ENCODE measurements around the gene NRG4.
"Not testable (repeated sequence)": the region's sequence is repeated elsewhere in the genome, so short reads cannot be mapped to it uniquely, and the experiment has no call there.

Gene NRG4

DNA sequence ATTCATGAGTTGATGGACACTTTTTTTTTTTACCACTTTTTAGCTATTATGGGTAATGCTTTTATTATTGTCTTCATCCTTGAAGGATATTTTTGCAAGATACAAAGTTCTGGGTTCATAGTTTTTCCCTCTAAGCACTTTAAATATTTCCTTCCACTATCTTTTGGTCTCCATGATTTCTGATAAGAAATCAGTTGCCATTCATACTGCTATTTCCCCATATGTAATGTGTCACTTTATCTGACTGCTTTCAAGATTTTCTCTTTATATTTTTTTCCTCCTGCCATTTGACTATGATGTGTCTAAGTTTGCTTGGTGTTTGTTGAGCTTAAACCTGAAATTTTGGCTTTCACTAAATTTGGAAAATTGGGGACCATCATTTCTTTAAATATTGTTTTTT is 19.3 kb downstream of the NRG4 start:
- no peak for DNase-seq (ENCODE audit: low spot score)

GRCh38 chr15:75989875-75990274 is 22.3 kb downstream of the NRG4 start:
- no peak for DNase-seq (ENCODE audit: low spot score)

GRCh38 chr15:75989045-75989444 is 23.2 kb downstream of the NRG4 start:
- DNase-seq (ENCODE audit: low spot score), result no peak

DNA sequence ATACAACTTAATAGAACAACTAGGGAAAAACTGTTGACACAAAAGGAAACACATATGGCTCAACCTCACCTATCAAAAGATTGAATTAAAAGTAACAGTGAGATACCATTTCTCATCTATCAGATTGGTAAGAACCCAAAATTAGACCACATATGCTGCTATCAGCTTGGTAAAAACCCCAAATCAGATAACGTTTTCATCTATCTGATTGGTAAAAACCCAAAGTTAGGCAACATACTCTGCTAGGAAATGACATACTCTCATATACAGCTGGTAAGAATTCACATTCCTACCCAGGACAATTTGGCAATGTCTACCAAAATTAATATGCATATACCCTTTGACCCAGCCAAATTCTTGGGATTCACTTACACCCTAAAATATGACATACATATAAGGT is 26.3 kb downstream of the NRG4 start:
- no peak for DNase-seq (ENCODE audit: low spot score)

GRCh38 chr15:75984706-75985105 is 27.5 kb downstream of the NRG4 start:
- DNase-seq (ENCODE audit: low spot score), result not testable (repeated sequence)

- DNase-seq (ENCODE audit: low spot score), result no peak
These were observed 29.8 kb downstream of the NRG4 start for GRCh38 chr15:75982468-75982867.

DNA sequence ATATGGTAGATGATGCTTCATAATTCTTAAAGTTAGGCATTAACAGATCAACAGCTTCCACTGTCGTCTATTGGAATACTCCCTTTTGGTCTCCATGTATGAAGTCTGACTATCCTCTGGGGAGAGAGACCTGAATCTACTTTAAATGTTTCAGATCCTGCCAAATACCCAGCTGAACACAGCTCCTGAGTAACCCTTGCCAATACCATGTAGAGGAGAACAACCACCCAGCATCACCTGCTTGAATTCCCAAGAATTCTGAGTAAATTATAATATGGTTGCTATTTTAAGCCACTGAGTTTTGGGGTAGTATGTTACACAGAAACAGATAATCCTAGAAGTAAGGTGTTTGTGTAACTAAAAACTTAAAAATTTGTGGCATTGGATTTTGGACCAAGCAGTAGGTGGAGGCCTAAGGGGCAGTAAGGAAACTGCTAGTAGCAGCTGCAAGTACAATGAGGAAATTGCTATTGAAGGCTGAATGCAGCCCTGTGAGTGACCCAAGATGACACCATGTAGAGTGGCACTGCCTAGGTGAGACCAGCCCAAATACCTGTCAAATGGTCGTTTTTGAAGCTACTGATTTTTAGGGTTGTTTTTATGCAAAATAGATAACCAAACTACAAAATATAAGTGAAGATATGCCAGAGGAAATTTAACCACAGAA is 30.9 kb downstream of the NRG4 start:
- DNase-seq (ENCODE audit: low spot score), result no peak

GRCh38 chr15:75976766-75977165 is 35.5 kb downstream of the NRG4 start:
- not testable (repeated sequence) for DNase-seq (ENCODE audit: low spot score)

DNA sequence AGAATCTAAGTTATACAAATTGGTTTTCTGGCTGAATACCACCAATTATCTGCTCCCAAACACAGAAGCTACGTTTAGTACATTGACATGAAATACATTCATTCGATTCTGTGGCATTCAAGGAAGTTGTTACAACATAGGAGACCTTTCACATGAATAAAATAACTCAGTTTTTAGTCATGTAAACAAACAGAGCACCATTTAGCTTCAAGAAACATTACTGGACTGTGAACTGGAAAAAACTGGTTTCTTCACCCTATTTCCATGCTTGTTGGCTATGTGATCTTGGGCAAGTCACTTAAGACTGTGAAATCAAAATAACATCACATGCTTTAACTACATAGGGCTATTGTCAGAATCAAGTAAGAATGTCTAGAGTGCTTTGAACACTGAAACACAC is 46.2 kb downstream of the NRG4 start:
- no peak for DNase-seq (ENCODE audit: low spot score)

- no peak for DNase-seq (ENCODE audit: low spot score)
These were observed 50.9 kb downstream of the NRG4 start for GRCh38 chr15:75961331-75961730.

- no peak for DNase-seq (ENCODE audit: low spot score)
These were observed 56.5 kb downstream of the NRG4 start for GRCh38 chr15:75955720-75956119.

GRCh38 chr15:75952525-75952924 is 59.7 kb downstream of the NRG4 start:
- DNase-seq (ENCODE audit: low spot score), result no peak

GRCh38 chr15:75948761-75949296 is 63.4 kb downstream of the NRG4 start:
- DNase-seq (ENCODE audit: low spot score), result no peak

DNA sequence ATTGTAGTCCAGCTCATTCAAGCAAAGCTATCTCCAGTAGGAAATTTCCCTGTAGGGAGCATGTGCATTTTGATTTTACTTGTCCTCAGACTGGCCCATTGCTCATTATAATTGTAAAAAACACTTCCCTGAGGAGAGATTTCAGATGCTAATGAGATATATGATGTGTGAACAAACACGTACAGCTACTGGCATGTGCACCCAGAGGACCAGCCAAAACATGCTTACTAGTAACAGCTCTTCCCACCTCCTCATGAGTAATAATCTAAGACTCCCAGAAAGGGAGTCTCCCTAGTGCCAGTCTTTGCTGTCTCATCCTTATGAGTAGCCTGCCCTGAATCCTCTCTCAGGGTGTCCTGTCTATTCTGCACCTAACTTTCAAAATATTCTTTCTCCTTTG is 65.1 kb downstream of the NRG4 start:
- DNase-seq (ENCODE audit: low spot score), result peak; percentile 24

DNA sequence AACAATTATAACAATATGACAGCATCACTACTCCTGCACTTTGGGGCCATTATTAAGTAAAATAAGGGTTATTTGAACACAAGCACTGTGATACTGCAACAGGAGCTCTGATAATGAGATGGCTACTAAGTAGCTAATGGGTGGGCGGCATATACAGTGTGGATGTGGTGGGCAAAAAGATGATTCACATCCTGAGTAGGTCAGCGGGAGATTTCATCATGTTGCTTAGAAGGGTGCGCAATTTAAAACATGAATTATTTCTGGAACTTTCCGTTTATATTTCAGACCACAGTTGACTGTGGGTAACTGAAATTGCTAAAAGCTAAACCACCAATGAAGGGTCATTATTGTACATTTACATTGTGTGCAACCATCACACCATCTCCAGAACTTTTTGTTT is 66.3 kb downstream of the NRG4 start:
- DNase-seq (ENCODE audit: low spot score), result no peak

DNA sequence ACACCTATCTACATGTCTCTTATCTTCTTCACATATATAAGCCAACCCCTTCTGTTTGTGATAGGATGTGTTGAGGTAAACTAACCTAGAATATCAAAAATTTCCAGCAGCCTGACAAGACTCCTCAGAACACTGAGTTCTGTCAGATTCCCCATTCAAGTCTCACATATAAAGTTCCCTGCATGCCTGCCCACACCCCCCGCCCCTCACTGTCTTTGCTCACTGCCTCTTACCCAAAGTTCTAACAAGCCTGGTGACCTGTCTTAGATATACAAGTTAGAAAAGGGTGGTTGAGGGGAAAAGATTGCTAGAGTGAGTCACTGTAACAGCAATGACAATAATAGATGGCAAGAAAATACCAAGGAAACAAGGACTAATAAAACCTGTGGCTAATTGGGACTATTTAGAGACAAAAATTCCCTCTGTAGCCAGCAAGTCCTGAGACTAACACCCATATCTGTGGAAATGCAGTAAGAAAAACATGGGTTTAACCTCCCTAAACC is 68.5 kb downstream of the NRG4 start:
- no peak for DNase-seq (ENCODE audit: low spot score)

DNA sequence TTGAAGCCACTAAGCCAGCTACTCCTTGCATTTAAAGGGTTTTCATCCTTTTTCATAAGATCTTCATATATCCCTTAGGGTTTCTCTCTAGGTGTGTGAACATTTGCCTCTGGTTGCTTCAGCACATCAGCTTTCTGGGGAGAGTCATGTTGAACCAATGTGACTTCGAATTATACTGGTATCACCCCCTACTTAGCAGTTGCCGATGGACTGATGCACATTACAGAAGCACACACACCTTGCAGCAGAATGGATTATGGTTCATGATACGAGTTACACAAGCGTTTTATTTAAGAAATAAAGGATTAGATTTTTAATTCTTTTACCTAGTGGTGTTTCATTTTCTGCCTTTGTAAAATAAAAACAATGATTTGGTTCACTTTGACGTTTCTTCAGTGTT is 69.0 kb downstream of the NRG4 start:
- DNase-seq (ENCODE audit: low spot score), result no peak

- no peak for DNase-seq (ENCODE audit: low spot score)
These were observed 69.8 kb downstream of the NRG4 start for GRCh38 chr15:75942464-75942863.

GRCh38 chr15:75930866-75931265 is 81.4 kb downstream of the NRG4 start:
- DNase-seq (ENCODE audit: low spot score), result no peak

DNA sequence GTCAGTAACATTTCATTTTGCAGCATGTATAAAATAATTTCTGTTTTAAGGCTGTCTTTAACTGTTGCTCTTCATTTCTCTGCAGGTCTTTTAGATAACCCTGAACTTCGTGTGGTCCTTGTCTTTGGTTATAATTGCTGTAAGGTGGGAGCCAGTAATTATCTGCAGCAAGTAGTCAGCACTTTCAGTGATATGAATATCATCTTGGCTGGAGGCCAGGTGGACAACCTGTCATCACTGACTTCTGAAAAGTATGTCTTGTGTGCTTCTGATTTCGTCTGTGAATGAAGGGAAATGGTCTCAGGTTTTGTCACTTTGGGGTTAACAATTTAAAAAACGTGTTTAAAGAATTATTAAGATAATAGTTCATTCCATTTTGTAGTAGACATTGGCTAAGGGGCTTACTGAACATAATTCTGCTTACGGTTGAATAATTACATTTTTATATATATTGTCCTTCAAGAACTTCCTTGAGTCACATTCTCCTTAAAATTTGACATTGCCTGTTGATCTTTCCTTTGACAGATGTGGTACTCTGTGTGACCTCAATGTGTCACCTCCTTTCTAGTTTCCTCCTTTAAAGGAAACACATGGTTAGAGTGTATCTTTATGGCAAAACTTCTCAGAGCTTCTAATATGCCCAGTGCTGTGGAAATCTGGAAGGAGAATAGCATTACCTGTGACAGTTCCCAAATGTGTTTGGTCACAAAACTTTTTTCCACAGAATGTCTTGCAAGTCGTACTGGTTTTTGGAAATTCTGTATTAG is 82.2 kb downstream of the NRG4 start:
- DNase-seq (ENCODE audit: low spot score), result peak; percentile 18

DNA sequence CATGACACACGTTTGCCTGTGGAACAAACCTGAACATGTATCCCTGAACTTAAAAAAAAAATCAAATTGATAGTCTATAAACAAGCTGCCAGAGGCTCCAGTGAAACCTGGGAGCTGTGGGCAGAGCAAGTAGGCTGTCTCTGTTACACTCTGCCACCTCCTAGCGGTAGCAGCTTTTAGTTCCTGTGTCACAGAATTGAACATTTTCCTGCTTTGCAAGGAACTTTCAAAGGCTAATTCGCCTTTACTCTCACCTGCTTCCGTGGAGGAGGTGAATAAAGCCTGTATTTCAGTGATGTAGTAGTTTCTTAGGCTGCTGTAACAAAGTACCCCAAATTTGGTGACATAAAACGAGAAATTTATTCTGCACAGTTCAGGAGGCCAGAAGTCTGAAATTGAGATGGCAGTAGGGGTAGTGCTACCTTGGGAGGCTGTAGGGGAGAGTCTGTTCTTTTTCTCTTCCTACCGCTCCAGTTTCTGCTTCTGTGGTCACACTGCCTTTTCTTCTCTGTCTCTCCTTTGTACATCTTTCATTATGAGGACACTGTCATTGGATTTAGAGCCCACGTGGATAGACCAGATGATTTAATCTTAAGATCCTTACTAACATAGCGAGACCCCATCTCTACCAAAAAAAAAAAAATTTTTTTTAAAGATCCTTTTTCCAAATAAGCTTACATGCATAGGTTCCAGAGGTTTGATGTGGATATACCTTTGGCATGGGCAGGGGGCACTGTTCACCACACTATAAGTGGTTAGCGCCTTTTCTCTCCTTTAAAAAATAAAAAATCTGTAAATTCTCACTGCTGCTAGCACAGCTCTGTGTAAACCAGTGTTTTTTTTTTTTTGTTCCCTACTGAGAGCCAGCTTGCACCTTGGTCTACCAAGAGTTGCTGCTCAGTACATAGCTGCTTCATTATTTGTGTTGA is 83.3 kb downstream of the NRG4 start:
- DNase-seq (ENCODE audit: low spot score), result peak; percentile 33

- DNase-seq (ENCODE audit: low spot score), result no peak
These were observed 84.6 kb downstream of the NRG4 start for GRCh38 chr15:75927601-75928000.

Measured in hematopoietic multipotent progenitor cell treated with erythropoietin and hydrocortisone succinate and interleukin-3 and kit ligand, for 17 days (in vitro differentiated cells).